Gastrocnemius medialis (tissue), 4 donors: Measurements from ENCODE around the gene ANKRD11. TPM values are rescaled to one million over a fixed set of nuclear protein-coding genes. Genes with fewer than 3 reads are reported as not detected.

Experiments
- ATAC-seq, 2 donors: fragments of 150-250 bp; one replicate each; pipeline ENCODE4 v1.9.1; 2016
- DNase-seq, 2 donors: peaks; one replicate each; pipeline ENCODE4 v3.0.0-alpha.2; 2019
- H3K27ac ChIP-seq, 4 donors: fragments of 200-600 bp; sonication (generic); 1 replicate in 1 of 4; 2 replicates in 3 of 4; pipeline ENCODE4 v1.5.1; 2016 to 2018; ENCODE audit warnings: mild to moderate bottlenecking in 2 of 4, moderate library complexity in 1 of 4
- H3K27me3 ChIP-seq, 3 donors: fragments of 200-600 bp; sonication (generic) in 2 of 3; 1 replicate in 1 of 3; 2 replicates in 2 of 3; pipeline versions ENCODE4 v1.5.1 to v1.6.0; 2016 to 2019; ENCODE audit warnings: mild to moderate bottlenecking in 1 of 3, moderate library complexity in 1 of 3
- H3K36me3 ChIP-seq, 2 donors: fragments of 200-600 bp; sonication (generic) in 1 of 2; one replicate each; pipeline ENCODE4 v1.5.1; 2017 to 2018
- H3K4me1 ChIP-seq, 2 donors: fragments of 200-600 bp; sonication (generic) in 1 of 2; one replicate each; pipeline ENCODE4 v1.5.1; 2016 to 2017; ENCODE audit warnings: mild to moderate bottlenecking in 2 of 2
- H3K4me3 ChIP-seq, 4 donors: fragments of 200-600 bp; sonication (generic) in 3 of 4; 1 replicate in 1 of 4; 2 replicates in 3 of 4; pipeline ENCODE4 v1.5.1; 2016 to 2019; ENCODE audit warnings: mild to moderate bottlenecking in 2 of 4
- H3K9me3 ChIP-seq, 3 donors: fragments of 200-600 bp; sonication (generic) in 2 of 3; 1 replicate in 1 of 3; 2 replicates in 2 of 3; pipeline ENCODE4 v1.5.1; 2016 to 2019
- POLR2A ChIP-seq, 2 donors: fragments of 450-650 bp; IDR thresholded peaks; one replicate each; pipeline ENCODE4 v1.6.1; 2017; ENCODE audit warnings: antibody characterized with exemption in 2 of 2, mild to moderate bottlenecking in 2 of 2, moderate library complexity in 2 of 2
- in situ Hi-C, 4 donors: fragments of 200-750 bp; cut with MboI; loops; one replicate each; pipeline versions ENCODE4 v1.15.0 to v1.8.0; 2017; ENCODE audit warnings: low sequenced_read_pairs in 4 of 4
- intact Hi-C: fragments of 100-400 bp; cut with DNase I; formaldehyde crosslinking; loops from one replicate; pipeline ENCODE4 v1.15.1; 2023; ENCODE audit warnings: low total_unique reads
- total RNA-seq, 4 donors: library from RNA; depleted of rRNA; stranded (reverse); fragments of >200 nt; gene quantifications; one replicate each; pipeline versions ENCODE4 v1.1.0 to v1.2.3, GENCODE V29; 2016
- TF ChIP-seq, protein P1 (sequence below), 5 experiments: fragments of 450-650 bp in 3 of 5; fragments of 200-600 bp in 2 of 5; sonication (generic) in 2 of 5; IDR thresholded peaks in 4 of 5; conservative IDR thresholded peaks in 1 of 5; 1 replicate in 4 of 5; 2 replicates in 1 of 5; pipeline ENCODE4 v1.5.1; 2016 to 2019; ENCODE audit warnings: antibody characterized with exemption in 5 of 5, mild to moderate bottlenecking in 3 of 5, moderate library complexity in 3 of 5

The ANKRD11 gene
- total RNA-seq, 4 donors from 2014 or later, result 26.0 to 77.0 (median 55.0) TPM

DNA sequence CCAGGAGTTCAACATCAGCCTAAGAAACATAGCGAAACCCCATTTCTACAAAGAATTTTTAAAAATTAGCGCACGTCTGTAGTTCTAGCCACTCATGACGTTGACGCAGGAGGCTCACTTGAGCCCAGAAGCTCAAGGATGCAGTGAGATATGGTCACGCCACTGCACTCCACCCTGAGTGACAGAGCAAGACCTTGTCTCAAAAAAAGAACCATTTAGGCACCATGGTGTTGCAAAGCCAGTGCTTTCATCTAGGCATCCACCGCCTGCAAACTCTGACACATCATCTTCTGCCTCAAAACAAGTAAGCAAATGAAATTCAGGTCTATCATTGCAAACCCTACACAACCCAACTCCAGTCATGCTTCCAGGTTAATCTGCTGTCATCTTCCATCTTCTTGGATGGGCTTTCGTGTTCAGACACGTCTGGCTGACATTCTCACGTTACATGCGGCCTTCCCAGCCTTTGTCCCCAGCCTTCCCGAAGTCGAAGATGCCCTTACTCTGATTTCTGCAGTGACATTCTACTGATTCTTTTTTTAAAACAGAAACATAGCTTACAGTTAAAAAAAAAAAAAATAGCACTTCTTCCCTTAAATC, 8.9 kb downstream of the ANKRD11 start:
- H3K27me3 ChIP-seq, result no peaks in the 10 kb centered on the region
- H3K9me3 ChIP-seq, result no peaks in the 10 kb centered on the region
- ATAC-seq (peak in 1 of 2 donors; percentile 49), DNase-seq (peak in 1 of 2 donors; percentile 31)
- peak overlapping the region; percentile 67 to 96 (median 74) for H3K27ac ChIP-seq
- TF ChIP-seq POLR2A (IDR thresholded peaks at IDR 0.05), result no peak
- TF ChIP-seq, protein P1, sequence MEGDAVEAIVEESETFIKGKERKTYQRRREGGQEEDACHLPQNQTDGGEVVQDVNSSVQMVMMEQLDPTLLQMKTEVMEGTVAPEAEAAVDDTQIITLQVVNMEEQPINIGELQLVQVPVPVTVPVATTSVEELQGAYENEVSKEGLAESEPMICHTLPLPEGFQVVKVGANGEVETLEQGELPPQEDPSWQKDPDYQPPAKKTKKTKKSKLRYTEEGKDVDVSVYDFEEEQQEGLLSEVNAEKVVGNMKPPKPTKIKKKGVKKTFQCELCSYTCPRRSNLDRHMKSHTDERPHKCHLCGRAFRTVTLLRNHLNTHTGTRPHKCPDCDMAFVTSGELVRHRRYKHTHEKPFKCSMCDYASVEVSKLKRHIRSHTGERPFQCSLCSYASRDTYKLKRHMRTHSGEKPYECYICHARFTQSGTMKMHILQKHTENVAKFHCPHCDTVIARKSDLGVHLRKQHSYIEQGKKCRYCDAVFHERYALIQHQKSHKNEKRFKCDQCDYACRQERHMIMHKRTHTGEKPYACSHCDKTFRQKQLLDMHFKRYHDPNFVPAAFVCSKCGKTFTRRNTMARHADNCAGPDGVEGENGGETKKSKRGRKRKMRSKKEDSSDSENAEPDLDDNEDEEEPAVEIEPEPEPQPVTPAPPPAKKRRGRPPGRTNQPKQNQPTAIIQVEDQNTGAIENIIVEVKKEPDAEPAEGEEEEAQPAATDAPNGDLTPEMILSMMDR (IDR thresholded peaks at IDR 0.05 in 4 of 5, conservative IDR thresholded peaks at IDR 0.05 in 1 of 5), result no peak
- intact Hi-C loops (no loop called here), in situ Hi-C loops (no loop called here)
- peaks cover 94 to 97% of the 10 kb centered on the region in 2 donors for H3K4me1 ChIP-seq
- H3K36me3 ChIP-seq, result no peaks in the 10 kb centered on the region
- peak overlapping the region in 1 of 4 donors; percentile 7 for H3K4me3 ChIP-seq

DNA sequence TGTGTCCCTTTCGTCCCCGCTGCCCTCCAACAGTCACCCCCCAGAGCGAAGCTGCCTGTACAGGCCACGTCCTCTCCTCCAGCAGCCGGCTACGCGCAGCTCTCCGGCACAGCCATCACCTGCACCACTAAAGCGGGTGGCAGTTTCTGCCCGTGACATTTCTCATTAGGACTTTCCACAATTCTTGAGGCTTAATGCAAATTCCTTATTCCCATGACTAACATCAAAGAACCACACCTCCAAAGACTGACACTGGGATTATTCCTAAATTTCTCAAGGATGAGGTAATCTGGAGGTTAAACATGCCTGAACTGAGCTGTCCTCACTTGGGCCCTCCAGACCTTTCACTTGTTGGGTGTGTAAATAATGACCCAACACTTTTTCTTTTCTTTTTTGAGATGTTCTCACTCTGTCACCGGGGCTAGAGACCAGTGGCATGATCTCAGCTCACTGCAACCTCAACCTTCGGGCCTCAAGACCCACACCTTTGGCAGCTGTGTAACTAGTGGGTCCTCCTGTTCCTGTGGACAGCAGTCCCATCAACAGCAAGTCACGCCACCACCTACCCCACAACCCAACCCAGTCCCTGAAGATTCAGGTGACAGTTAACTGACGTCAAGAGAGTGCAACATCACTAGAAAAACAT, 11.7 kb downstream of the ANKRD11 start:
- intact Hi-C loops, result loop anchor here (5.0 kb wide), 1 partner anchor 36 kb away; no protein-coding TSS in a partner anchor

DNA sequence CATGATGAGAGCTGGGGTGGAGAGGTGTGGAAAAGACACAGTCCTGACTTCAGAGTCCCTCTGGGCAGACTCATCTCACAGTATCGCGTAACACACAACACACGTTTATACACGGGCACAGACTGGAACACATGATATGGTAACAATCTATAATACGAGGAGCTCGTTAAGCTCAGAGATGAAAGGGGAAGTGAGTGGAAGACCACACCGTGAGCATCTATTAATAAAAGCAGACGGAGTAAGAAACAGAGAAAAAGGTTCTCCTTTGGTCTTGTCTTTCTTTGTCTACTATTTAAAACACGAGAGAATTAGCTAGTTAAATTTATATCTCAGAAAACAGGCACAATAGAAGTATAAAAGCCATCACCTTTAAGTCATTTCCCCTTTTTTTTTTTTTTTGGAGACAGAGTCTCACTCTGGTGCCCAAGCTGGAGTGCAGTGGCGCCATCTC, 13.5 kb downstream of the ANKRD11 start:
- ATAC-seq (peak; percentile 73 to 83), DNase-seq (no peak)
- Histone ChIP-seq H3K4me1 (peaks cover 92 to 96% of the 10 kb centered on the region in 2 donors), H3K27ac (peak overlapping the region; percentile 62 to 86 (median 74)), H3K4me3 (no peak overlapping the region), H3K27me3 (no peaks in the 10 kb centered on the region), H3K9me3 (no peaks in the 10 kb centered on the region), H3K36me3 (no peaks in the 10 kb centered on the region)
- TF ChIP-seq, protein P1 (IDR thresholded peaks at IDR 0.05 in 4 of 5, conservative IDR thresholded peaks at IDR 0.05 in 1 of 5), result no peak
- peak in 1 of 2 donors; percentile 18 for TF ChIP-seq POLR2A (IDR thresholded peaks at IDR 0.05)
- intact Hi-C loops (loop anchor here (5.0 kb wide), 1 partner anchor 35 kb away; no protein-coding TSS in a partner anchor), in situ Hi-C loops (no loop called here)

More for the DNA sequence above, 11.7 kb downstream of the ANKRD11 start:
- DNase-seq (no peak), ATAC-seq (no peak)
- H3K27ac ChIP-seq, result peak overlapping the region in 1 of 4 donors; percentile 86
- no peaks in the 10 kb centered on the region for H3K36me3 ChIP-seq
- TF ChIP-seq POLR2A (IDR thresholded peaks at IDR 0.05), result no peak
- TF ChIP-seq, protein P1 (IDR thresholded peaks at IDR 0.05 in 4 of 5, conservative IDR thresholded peaks at IDR 0.05 in 1 of 5), result no peak
- in situ Hi-C loops, result no loop called here
- no peak overlapping the region for H3K4me3 ChIP-seq
- no peaks in the 10 kb centered on the region for H3K27me3 ChIP-seq
- H3K9me3 ChIP-seq, result no peaks in the 10 kb centered on the region
- peaks cover 94 to 97% of the 10 kb centered on the region in 2 donors for H3K4me1 ChIP-seq

DNA sequence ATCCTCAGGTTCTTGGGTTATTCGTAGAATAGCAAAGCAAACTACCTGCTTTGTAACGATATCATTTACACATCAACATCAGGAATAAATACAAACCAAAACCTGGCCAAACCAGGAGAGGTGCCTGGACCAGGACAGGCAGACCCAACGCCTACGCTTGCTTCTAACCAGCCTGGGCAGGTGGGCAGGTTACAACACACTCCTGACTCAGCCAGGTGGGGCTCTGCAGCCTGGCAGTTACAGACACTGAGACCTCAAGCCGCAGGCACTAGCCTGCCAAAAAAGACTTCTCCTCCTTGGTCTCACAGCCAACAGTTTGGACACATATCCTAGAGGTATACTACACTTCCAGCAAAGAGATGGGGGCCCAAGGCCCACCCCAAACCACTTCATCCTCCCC, 14.0 kb downstream of the ANKRD11 start:
- TF ChIP-seq POLR2A (IDR thresholded peaks at IDR 0.05), result no peak
- TF ChIP-seq, protein P1 (IDR thresholded peaks at IDR 0.05 in 4 of 5, conservative IDR thresholded peaks at IDR 0.05 in 1 of 5), result no peak
- Histone ChIP-seq H3K36me3 (no peaks in the 10 kb centered on the region), H3K4me1 (peaks cover 92 to 94% of the 10 kb centered on the region in 2 donors), H3K4me3 (no peak overlapping the region), H3K27ac (peak overlapping the region; percentile 62 to 86 (median 74)), H3K27me3 (no peaks in the 10 kb centered on the region), H3K9me3 (no peaks in the 10 kb centered on the region)
- ATAC-seq (peak; percentile 51 to 72), DNase-seq (peak in 1 of 2 donors; percentile 69)
- intact Hi-C loops, result loop anchor here (5.0 kb wide), 1 partner anchor 34 kb away; no protein-coding TSS in a partner anchor
- in situ Hi-C loops, result no loop called here
